Midbrain (tissue), 1 donor: ENCODE measurements around the gene JAG2.

Experiments used
- DNase-seq: peaks from one replicate; lab custom pipeline; 2025; lab: John Stamatoyannopoulos, UW

The JAG2 gene

DNA sequence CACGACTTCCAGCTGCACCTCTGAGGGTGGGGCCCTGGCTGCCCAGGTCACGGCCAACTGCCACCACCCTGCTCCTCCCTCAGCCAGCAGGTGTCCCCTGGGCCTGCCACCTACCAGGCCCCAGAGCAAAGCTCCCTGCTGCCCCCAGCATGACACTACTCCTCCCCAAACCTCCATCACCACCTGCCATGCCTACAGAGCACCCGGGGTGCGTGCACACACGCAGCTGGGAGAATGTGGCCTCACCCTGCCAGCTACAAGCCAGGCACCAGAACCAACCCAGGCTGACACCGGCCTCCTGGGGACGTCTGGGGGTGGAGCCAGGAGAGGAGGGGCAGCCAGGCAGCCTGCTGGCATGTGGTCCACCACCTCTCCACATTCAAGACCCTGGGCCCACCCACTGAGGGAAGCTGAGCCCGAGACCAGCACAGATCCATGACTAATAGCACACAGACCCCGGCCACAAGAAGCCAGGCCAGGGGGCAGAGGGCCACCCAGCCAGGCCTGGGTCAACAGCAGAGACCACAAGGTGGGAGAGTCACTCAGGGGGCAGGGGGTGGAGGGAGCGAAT is 3.4 kb downstream of the JAG2 start:
- no peak for DNase-seq

DNA sequence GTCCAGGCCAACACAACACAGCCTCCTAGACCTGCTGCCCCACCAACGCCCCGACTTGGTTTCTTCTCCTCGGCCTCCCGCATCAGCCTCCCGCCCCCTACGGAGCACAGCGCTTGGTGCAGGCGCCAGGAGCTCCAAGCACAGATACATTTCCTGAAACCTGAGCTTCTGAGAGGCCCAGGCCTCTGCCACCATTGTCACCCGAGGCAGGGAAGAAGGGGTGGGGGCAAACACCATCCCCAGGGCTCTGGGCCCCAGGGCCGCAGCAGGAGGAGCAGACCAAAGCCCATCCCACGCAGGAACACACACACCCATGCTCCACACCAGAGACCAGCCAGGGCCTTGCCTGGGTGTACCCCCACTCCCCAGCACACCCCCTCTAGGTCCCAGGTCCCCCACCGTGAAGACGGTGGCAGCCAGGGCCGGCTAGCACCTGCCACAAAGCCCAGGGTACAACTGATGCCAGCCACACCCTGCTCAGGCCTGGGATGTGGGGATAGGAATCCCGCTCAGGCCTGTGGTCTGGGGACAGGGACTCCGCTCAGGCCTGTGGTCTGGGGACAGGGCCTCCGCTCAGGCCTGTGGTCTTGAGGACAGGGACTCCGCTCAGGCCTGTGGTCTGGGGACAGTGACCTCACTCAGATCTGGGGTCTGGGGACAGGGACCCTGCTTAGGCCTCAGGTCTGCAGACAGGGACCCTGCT is 5.4 kb downstream of the JAG2 start:
- no peak for DNase-seq

DNA sequence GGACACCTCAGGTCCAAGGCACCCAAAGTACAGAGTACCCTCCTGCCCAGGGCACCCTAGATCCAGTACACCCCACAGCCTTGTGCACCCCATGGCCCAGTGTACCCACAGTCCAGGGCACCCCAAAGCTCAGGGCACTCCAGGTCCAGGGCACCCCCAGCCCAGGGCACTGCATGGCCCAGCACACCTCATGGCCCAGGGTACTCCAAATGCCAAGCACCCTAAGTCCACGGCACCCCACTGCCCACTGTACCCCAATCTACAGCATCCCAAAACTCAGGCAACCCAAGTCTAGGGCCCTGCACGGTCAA is 6.0 kb downstream of the JAG2 start:
- no peak for DNase-seq

DNA sequence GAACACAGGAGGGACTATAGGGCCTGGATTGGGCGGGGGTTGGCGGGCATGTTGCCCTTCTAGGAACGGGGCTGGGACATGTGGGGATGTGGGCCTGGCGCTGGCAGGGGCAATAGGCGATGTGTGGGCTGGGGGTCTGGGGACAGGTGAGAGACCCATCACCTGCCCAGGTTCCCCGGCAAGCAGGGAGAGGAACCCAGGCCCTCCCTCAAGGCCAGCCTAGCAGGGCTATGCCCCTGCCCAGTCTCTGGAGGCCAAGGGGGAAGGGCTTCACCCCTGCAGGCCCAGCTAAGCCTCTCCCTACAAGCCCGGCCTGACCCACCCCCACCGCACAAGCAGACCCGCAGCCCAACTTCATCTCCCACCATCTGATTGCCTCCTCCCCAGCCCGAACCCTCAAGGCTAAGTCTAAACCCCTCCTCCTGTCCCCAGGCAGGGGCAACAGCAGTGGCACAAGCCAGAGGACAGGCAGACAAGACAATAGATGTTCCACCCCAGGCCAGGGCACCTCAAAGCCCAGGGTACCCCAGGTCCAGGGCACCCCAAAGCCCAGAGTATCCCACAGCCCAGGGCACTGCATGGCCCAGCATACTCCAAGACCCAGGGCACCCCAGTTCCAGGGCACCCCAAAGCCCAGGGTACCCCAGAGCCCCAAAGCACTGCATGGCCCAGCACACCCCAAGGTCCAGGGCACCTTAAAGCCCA is 6.5 kb downstream of the JAG2 start:
- DNase-seq: no peak

DNA sequence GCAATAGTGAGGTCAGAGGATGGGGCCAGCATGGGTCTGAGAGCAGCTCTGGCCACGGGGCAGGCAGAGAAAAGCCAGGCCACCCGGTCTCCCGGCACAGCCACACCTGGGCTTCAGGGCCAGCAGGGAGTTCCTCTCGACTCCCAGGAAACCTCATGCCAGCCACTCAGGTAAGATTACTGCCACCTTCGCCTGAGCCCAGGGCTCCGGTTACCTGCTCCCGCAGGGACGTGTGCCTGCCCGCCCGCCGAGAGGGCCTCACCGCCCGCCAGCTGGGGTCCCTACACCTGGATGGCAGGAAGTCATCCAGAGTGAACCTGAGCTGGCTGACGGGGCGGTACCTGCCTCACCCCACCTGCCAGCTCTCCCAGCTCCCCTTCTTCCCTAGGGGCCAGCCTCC is 7.3 kb downstream of the JAG2 start:
- DNase-seq: no peak

DNA sequence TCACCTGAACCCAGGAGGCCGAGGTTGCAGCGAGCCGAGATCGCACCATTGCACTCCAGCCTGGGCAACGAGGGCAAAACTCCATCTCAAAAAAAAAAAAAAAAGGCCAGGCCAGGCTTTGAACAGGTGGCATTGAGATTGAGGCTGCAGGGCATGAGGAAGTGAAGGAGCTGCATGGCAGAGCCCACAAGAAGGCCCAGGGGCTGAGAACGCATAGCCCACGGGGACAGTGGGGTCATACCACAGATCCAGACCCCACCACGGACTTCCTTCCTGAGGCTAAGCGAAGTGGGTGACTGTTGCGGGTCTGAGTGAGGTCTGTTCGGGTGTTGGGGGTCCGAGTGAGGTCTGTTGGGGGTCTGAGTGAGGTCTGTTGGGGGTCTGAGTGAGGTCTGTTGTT is 7.8 kb downstream of the JAG2 start:
- no peak for DNase-seq

DNA sequence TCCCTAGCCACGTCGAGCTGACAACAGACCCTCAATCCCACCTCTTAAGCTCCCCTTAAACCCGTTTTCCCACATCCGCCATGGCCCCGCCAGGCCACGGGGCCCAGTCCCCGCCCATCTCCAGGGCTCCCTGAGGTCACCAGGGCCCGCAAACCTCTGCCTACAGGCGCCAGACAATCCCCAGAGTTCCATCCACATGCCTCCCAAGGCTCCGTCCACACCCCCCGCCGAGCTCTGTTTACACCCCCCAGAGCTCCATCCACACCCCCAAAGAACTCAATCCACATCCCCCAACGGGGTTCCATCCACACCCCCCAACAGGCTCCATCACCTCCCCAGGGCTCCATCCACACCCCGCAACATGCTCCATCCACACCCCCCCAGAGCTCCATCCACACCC is 9.2 kb downstream of the JAG2 start:
- no peak for DNase-seq

DNA sequence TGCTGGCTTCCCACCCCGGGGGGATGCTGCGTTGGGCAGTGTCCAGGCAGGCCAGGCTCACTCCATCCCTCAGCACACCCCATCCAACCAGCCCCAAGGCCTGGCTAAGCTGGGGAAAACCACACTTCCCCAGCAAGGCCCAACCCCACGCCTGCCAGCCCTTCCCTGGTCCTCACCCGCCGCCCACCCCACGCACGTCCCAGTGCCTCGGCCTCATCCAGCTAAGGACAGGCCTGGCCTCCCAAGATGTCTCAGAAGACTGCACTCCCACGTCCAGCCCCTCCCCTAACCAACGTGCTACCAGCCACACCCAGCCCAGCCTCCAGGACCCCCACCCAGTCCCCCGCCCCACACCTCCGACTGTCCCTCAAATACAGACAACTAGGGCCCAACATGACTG is 9.8 kb downstream of the JAG2 start:
- no peak for DNase-seq

DNA sequence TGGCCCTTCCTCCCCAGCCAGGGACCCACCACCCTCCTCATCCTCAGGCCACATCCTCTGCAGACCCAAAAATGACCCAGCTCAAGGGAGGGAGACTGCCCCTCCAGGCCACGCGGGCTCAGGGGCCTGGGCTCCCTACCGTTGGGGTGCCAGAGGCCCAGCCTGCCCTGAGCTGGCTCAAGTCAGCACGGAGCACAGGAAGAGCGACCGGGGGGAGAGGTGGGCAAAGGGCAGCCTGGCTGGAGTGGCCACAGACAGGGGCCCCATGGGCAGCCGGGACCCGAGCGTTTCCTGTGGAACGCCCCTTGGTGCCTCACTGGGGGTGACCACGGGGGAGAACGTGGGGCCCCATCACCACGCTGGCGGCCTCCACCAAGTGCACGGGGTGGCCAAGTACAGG is 10.7 kb downstream of the JAG2 start:
- DNase-seq: no peak

DNA sequence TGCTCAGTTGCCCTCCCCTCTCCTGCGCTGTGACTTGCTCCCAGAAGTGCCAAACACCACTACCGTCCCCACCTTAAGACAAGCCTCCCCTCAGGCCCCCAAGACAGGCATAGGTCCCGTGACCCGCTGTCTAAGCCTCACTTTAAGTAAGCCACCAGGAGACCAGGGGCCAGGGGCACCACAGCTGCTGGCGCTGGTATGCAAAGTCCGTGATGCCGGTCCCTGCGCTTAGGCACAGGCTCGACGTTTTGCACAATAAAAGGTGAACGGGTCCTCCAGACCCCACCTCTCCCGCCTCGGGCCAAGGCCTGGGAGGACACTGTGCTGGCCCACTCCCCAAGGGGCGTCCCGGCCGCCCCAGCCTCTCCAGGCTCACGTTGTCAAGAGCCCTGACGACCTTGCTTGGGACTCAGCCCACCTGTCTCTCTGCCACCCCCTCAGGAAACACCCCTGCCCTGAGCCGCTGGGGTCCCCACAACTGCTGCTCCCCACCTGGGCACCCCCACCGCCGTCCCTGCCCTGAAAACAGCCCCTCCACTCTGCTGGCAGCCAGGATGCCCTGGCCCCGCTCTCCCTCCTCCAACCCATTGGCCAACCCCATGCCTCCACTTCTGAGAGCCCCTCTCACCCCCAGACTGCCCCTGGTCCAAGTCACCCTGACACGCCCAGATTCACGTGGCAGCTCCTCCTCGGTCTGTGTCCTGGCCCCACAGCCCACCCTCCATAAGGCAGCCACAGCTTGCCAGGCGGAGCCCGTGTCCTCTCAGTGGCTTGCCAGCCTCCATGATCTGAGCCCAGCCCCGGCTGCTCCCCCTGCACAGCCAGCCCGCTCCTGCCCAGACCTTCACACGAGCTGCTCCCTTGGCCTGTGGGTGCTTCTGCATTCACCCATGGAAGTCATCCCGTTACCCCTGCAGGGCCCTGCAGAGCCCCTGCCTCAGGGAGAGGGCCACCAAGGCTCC is 11.9 kb downstream of the JAG2 start:
- no peak for DNase-seq

DNA sequence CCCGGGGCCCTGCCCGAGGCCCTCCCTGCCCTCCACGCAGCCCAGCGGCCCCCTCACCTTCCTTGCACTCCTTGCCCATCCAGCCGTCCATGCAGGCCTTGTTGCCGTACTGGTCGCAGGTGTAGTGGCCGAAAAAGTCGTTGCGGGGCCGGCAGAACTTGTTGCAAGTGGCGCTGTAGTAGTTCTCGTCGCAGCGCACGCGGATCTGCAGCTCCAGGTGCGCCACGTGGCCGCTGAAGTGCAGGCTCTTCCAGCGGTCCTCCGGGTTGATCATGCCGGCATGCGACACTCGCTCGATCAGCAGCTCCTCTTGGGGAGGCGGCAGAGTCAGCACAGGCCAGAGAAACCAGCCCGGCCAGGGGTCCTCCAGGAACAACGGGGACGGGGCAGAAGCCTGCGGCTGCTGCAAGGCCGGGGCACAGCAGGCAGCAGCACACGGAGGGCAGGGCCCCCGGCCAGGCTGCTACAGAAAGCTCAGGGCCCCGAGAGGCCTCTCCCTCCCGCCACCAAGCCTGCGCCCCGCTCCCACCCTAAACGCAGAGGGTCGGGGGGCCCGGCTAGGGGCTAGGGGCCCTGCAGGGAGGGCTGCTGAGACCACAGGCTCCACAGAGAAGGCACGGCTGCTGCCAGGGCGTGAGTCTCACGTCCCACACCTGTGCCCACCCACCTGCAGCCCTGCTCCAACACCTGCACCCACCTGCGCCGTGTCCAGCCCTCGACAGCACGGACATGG is 12.7 kb downstream of the JAG2 start:
- DNase-seq: no peak

DNA sequence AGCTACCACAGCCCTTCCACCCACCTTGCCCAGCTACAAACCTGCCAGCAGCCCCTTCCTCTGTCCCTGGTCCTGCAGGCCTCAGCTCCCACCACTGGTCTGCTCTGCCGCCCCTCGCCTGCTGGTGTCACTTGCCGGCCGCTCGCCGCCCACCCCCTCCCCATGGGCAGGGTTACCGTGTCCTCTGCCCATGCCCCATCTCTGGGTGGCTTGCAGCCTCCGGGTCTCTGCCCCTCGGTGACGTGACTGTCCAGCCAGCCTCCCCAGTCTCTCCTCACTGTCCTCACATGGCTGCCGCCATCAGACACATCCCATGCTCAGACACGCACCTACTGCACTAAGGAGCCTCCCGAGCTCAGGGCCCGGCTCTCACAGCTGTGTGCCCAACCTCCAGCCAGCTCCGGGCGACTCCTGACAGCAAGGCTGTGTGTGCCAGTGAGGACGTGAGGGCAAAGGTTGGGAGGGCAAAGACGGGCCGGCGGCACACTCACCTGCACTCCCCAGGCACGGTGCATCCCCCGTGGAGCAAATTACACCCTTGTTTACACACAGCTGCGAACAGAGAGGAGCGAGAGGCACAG is 13.4 kb downstream of the JAG2 start:
- DNase-seq: no peak

DNA sequence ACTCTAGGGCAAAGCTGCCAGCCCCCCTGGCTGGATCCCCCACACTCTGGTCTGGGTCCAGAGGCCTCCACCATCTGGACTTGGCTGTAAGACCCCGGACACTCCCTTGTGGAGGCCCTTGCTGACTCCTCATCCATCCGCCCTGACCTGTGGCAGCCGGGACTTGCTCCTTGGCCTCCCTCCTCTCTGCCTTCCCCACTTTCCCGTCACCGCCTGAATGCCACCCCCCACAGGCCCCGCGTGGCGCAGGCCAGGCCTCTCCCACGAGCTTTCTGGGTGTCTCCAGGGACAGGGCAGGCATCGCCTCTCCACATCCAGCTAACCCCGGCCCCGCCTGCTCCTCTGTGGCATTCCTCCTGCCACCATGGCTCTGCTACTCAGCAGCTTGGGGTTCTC is 14.1 kb downstream of the JAG2 start:
- no peak for DNase-seq

DNA sequence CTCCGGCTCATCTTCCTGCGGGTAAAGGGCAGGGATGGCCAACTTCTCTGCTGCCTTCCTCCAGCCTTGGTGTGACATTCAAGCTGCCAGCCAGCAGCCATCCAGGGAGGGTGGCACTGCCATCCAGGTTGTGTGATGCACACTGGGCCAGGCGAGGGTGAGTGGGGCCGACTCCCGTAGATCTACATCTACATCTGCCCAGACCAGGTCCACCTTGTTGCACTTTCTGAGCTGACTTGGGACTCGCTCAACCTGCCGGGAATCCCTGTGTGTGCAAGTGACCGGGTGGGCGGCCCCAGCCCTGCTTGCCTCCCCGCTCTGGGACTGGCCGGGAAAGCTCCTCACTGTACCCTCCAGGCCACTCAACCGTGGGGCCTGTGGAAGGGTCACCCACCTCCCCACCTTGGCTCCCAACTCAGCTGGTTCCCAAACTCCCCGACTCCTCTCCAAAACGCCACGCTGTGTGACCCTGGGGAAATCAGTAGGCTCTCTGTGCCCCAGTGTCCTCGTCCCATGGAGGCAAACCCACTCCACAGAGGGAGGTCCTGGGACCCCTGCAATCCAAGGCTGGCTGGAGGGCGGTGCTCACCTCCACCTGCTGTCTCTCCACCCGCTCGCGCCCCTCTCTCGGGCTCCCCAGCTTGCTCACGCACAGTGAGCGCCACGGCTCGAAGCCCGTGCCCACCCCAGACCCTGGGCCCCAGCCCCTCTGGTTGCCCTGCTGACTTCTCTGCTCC is 14.7 kb downstream of the JAG2 start:
- DNase-seq: no peak

DNA sequence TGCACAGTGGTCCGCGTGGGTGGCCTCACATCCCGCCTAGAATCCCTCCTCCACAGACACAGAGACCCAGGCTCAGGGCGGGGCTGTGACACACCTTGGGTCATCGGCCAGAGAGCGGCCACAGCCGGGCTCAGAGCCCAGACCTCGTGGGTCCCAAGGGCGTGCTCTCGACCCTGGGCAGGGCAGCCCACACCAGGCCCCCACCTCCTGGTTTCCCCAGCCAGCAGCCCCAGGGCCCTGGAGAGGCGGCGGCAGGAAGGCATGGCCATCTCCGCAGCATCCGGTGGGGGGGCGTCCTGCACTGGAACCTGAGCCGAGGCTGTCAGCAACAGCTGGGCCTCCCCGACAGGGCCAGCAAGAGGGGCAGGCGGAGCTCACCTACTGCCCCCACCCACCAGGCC is 15.2 kb downstream of the JAG2 start:
- no peak for DNase-seq

DNA sequence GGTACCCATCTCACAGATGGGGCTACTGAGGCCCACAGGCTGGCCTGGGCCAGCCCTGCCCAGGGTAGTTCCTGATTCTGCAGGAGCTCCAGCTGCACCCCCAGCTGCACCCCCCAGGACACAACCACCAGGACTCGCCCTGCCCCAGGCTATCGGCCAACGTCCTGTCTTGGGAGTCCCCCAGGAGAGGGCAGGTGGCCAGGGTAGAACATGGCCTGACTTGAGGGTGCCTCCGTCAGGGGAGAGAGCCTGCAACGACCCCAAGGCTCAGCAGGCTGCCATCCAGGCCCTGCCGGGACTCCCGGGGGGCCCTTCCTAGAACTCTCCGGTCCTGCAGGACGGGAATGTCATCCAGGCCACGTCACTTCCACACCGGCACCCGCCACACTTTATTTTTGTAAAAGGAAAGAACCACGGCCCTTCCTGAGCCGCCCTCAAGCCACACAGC is 15.8 kb downstream of the JAG2 start:
- DNase-seq: no peak

DNA sequence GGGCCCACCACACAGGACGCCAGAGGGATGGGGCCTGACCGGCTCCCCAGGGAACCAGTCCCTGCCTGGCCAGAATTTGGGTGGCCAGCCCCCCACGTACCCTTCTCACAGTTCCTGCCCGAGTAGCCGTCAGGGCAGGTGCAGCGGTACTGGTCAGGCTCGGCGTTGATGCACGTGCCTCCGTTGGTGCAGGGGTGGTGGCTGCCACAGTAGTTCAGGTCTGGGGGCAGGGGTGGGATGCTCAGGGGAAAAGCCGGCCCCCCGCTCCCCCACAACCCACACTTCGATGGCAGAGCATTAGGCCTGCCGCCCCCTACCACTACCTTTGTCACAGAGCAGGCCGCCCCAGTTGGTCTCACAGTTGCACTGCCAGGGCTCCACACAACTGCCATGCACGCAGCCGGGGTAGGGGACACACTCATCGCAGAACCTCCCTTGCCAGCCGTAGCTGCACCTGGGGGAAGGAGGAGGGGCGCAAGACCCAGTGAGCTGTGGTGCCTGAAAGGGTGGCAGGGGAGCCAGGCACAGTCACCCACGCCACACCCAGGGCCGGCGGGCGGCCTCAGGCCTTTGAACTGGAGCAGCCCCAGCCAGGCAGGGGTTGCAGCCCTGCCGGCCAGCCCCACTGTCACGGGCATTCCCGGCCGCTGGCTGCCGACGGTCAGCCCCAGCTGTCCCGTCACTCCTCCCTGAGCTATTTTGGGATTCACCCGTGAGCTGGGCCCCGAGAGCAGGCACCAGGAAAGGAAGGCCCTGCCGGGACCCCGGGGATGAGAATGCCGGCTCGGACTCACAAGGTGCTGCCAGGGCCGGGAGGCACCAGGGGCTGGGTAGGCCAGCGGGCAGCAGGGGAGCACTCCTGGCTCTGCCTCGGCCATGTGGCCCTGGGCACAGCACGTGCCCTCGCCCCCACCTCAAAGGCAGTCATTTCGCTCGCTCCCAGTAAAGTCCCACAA is 16.5 kb downstream of the JAG2 start:
- DNase-seq: no peak

DNA sequence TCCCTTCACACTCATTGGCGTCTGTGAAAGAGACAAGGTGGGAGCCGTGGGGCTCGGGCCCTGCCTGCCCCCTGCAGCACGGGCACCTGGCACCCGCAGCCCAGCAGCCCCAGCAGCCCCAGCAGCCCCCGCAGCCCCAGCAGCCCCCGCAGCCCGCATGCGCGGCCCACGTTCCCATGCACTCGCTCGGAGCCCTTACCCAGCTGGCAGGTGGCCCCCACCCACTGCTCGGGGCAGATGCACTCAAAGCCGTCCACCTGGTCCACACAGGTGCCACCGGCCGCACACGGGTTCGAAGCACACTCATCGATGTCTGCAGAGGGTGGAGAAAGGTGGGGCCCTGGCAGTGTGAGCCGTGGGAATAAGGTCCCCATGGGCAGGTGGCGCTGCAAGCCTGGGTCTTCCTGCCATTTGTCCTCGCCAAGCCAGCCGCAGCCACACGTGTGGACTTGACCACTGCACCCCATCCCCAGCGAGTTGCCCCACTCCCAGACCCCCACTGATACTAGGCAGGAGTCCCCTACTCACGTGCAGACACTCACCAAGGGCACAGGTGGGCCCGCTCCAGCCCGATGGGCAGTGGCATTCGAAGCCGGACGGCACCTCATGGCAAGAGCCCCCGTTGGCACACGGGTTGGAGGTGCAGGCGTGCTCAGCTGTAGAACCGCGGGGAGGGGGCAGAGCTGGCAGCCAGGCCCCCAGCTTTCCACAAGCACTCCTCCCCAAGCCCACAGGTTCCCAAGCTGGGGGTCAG is 17.3 kb downstream of the JAG2 start:
- DNase-seq: no peak
